Psoas muscle (tissue), 8 donors: Measurements from ENCODE around the gene CAND2. TPM values are rescaled to one million over a fixed set of nuclear protein-coding genes. Genes with fewer than 3 reads are reported as not detected.
A peak's percentile ranks its signal among the peaks of the same experiment; 100 is the strongest.

ENCODE experiments used
- ATAC-seq, 4 donors: fragments of 200-7000 bp; cut with Tn5 transposase; one replicate each; pipeline ENCODE4 v1.9.1; 2020; ENCODE audit warnings: moderate library complexity in 3 of 4, mild to moderate bottlenecking in 2 of 4
- DNase-seq, 2 donors: peaks; one replicate each; pipeline ENCODE4 v3.0.0-alpha.2; 2020
- H3K27ac ChIP-seq: fragments of 200-600 bp; one replicate; pipeline ENCODE4 v1.8.0; 2022
- H3K27me3 ChIP-seq, 3 donors: fragments of 200-600 bp in 1 of 3; one replicate each; pipeline versions ENCODE4 v1.6.1 to v1.8.0; 2013 to 2022; ENCODE audit warnings: low read length in 2 of 3, mild to moderate bottlenecking in 2 of 3, moderate library complexity in 1 of 3; ENCODE audit not compliant: insufficient read depth in 3 of 3
- H3K36me3 ChIP-seq, 2 donors: fragments of 200-600 bp in 1 of 2; one replicate each; pipeline versions ENCODE4 v1.6.1 to v1.8.0; 2013 to 2022; ENCODE audit warnings: low read depth in 1 of 2, mild to moderate bottlenecking in 1 of 2, moderate library complexity in 1 of 2; ENCODE audit not compliant: insufficient read depth in 1 of 2
- H3K4me1 ChIP-seq: fragments of 200-600 bp; one replicate; pipeline ENCODE4 v1.8.0; 2022
- H3K4me3 ChIP-seq: fragments of 200-600 bp; one replicate; pipeline ENCODE4 v1.8.0; 2022; ENCODE audit warnings: mild to moderate bottlenecking
- H3K9me3 ChIP-seq: fragments of 200-600 bp; one replicate; pipeline ENCODE4 v1.8.0; 2022
- WGBS, 3 donors: extraction: QIAGEN DNeasy Blood & Tissue Kit; methylation state at CpG; one replicate each; pipeline versions ENCODE4 v1.1.6 to v1.1.7; 2013; 5-methylcytosine and 5-hydroxymethylcytosine counted together
- intact Hi-C, 2 donors: fragments of 100-400 bp; cut with DNase I; formaldehyde crosslinking; loops; one replicate each; pipeline versions ENCODE4 v1.11.0 to v1.14.2; 2022
- polyA plus RNA-seq, 3 donors: library from polyadenylated mRNA; stranded (reverse); fragments of 200-250 nt; gene quantifications; one replicate each; pipeline ENCODE4 v1.2.3, GENCODE V29; 2013
- total RNA-seq, 4 donors: library from RNA; stranded (reverse); fragmentation: NEBNext Ultra II Directional in 2 of 4; extraction: Animal tissue kit (Norgen Biotek cat#: 25700) in 2 of 4; gene quantifications; one replicate each; pipeline versions ENCODE4 v1.2.1 to v1.2.4, GENCODE V29; 2021 to 2023
- TF ChIP-seq, protein P1 (sequence below): fragments of 200-600 bp; IDR thresholded peaks from one replicate; pipeline ENCODE4 v1.8.0; 2022; ENCODE audit warnings: antibody characterized with exemption
- donor health status: healthy with polysubstance abuse.
- donor health status: DM: no; HTN: no; CAD: no; lungs with moderate emphysema.
- donor health status: Bipolar disorder and iron deficiency.
- donor health status: healthy.
- donor health status: DM: yes; HTN: yes; CAD: no.
- donor health status: DM: no; HTN: no; CAD: no.
- donor health status: DM: no; HTN: no; CAD: no.
- donor health status: DM: yes; HTN: yes; CAD: no.

Gene CAND2
- total and polyA plus RNA-seq, 7 donors, result 3.7 to 220 (median 128) TPM

DNA sequence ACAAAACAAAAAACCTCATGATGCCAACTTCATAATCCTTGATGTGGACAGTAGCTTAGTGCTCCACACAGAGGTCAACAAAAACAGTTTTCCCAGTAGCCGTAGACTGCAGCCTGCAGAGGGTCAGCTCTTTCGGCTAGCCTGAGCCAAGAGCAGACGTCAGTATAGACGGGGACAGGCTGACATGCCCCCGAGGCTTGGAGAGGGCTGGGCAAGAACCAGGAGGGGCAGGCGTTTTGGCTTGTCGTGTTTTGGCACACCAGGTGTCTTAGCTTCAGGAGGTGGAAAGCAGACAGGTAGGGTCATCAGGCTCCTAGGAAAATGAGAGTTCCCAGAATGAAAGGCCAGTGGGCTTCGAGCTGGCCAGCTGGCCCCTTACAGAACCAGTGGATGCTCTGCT, 21.8 kb downstream of the CAND2 start:
- WGBS, 3 donors, result 65 to 88% (median 72%) methylated on average over 8 of the region's 8 CpGs
- TF ChIP-seq, protein P1, sequence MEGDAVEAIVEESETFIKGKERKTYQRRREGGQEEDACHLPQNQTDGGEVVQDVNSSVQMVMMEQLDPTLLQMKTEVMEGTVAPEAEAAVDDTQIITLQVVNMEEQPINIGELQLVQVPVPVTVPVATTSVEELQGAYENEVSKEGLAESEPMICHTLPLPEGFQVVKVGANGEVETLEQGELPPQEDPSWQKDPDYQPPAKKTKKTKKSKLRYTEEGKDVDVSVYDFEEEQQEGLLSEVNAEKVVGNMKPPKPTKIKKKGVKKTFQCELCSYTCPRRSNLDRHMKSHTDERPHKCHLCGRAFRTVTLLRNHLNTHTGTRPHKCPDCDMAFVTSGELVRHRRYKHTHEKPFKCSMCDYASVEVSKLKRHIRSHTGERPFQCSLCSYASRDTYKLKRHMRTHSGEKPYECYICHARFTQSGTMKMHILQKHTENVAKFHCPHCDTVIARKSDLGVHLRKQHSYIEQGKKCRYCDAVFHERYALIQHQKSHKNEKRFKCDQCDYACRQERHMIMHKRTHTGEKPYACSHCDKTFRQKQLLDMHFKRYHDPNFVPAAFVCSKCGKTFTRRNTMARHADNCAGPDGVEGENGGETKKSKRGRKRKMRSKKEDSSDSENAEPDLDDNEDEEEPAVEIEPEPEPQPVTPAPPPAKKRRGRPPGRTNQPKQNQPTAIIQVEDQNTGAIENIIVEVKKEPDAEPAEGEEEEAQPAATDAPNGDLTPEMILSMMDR, result no peak
- Histone ChIP-seq H3K9me3 (no peaks in the 10 kb centered on the region), H3K27ac (no peak overlapping the region), H3K27me3 (no peaks in the 10 kb centered on the region), H3K4me3 (no peak overlapping the region), H3K4me1 (peaks cover 18% of the 10 kb centered on the region), H3K36me3 (peaks cover 3 to 98% of the 10 kb centered on the region in 2 donors)
- intact Hi-C loops, result no loop called here
- DNase-seq (no peak), ATAC-seq (no peak)

DNA sequence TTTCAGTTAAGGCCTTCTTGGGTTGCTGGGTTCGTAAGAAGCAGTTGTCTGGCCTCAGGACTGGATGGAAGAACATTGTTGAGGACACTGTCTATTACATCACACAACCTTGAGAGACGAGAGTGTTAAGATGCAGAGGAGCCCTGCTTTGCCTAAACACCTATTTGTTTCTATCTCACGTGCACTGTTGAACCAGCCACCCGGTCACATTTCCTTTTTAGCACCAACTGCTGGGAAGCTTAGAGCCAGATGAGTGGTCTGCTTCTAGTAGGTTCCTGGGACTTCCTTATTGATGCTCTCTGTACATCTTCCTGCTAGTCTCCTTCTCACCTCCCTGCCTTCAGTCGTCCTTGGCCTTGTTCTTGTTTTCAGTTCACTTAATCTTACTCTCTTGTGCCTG, 22.3 kb downstream of the CAND2 start:
- H3K4me1 ChIP-seq, result peaks cover 18% of the 10 kb centered on the region

DNA sequence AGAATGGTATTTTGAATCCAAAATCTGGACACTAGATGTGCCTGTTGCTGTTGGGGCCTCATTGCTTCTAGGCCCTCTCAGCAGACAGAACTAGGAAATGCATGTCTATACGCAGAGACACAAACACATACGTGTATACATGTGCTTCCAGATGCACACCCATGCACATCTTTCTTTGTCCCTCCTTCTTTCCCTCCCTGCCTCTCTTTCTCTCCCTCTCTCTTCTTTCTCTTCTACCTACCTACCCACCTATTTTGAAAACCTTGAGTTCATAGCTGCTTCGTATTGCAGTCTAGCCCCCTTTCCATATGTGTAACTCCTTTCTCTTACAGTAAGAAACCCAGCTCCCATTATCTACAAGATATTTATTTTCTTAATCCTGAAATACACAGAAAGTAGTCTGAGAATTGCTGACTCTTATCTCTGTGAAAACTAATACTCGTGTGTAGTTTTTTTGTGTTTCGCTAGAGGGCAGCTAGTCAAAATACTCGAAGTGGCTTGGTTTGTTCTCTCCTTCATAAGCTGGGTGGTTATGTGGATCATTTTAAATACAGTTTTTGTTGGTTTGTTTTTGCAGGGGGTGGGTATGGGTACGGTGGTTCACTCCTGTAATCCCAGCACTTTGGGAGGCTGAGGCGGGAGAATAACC, 26.4 kb downstream of the CAND2 start:
- 63 to 79% (median 65%) methylated on average over 7 to 8 of the region's 8 CpGs for WGBS, 3 donors
- intact Hi-C loops, result no loop called here
- H3K27ac ChIP-seq, result no peak overlapping the region

More for the DNA sequence above, 22.3 kb downstream of the CAND2 start:
- TF ChIP-seq, protein P1, result no peak
- H3K4me3 ChIP-seq, result no peak overlapping the region
- no peaks in the 10 kb centered on the region for H3K9me3 ChIP-seq
- H3K27ac ChIP-seq, result no peak overlapping the region
- 63 to 74% (median 64%) methylated on average over 5 of the region's 5 CpGs for WGBS, 3 donors
- no peaks in the 10 kb centered on the region for H3K27me3 ChIP-seq
- DNase-seq, result no peak
- peaks cover 3 to 93% of the 10 kb centered on the region in 2 donors for H3K36me3 ChIP-seq
- intact Hi-C loops, result no loop called here
- no peak for ATAC-seq

DNA sequence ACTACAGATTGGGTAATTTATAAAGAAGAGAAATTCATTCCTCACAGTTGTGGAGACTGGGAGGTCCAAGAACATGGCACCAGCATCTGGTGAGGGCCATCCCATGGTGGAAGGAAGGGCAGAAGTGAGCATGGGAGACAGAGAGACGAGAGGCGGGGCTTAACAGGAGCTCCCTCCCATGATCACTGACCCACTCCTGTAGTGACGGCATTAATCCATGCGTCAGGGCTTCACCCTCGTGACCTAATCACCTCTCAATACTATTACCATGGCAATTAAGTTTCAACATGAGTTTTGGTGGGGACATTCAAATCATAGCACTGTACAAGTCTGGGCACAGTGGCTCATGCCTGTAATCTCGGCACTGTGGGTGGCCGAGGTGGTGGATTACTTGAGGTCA, 27.8 kb downstream of the CAND2 start:
- H3K9me3 ChIP-seq, result no peaks in the 10 kb centered on the region
- no peak overlapping the region for H3K27ac ChIP-seq
- no peak overlapping the region for H3K4me3 ChIP-seq
- H3K36me3 ChIP-seq, result peaks cover 6 to 93% of the 10 kb centered on the region in 2 donors
- intact Hi-C loops, result no loop called here
- no peaks in the 10 kb centered on the region for H3K4me1 ChIP-seq
- ATAC-seq, result no peak
- 81 to 91% (median 90%) methylated on average over 7 of the region's 7 CpGs for WGBS, 3 donors
- DNase-seq, result no peak
- no peaks in the 10 kb centered on the region for H3K27me3 ChIP-seq
- TF ChIP-seq, protein P1, result no peak

More for the DNA sequence above, 26.4 kb downstream of the CAND2 start:
- TF ChIP-seq, protein P1, result peak; percentile 5
- Histone ChIP-seq H3K4me1 (peaks cover 2% of the 10 kb centered on the region), H3K9me3 (no peaks in the 10 kb centered on the region), H3K4me3 (no peak overlapping the region), H3K36me3 (peaks cover 6 to 93% of the 10 kb centered on the region in 2 donors), H3K27me3 (no peaks in the 10 kb centered on the region)
- ATAC-seq (no peak), DNase-seq (no peak)

DNA sequence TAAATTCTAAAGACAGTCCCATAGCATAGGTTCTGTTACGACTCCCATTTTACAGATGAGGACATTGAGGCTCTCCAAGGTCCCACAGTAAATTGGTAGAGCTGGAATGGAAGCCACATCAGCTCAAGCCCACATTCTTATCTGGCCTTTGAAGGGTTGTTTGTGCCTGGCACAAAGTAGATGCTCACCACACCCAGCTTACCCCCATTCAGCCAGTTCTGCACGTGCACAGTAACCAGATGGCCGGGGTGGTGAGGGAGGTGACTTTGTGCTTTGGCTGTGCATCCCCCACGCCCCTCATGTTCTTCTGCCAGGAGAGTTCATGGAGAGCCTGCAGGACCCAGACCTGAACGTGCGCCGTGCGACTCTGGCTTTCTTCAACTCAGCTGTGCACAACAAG, 28.7 kb downstream of the CAND2 start:
- H3K4me3 ChIP-seq, result no peak overlapping the region
- WGBS, 3 donors, result 71 to 85% (median 74%) methylated on average over 8 of the region's 8 CpGs
- intact Hi-C loops, result no loop called here
- H3K27ac ChIP-seq, result no peak overlapping the region
- peaks cover 6 to 93% of the 10 kb centered on the region in 2 donors for H3K36me3 ChIP-seq
- H3K27me3 ChIP-seq, result no peaks in the 10 kb centered on the region
- no peaks in the 10 kb centered on the region for H3K9me3 ChIP-seq
- ATAC-seq (peak in 2 of 4 donors; percentile 2 to 9), DNase-seq (no peak)
- H3K4me1 ChIP-seq, result no peaks in the 10 kb centered on the region
- TF ChIP-seq, protein P1, result no peak
